Hepatocyte (in vitro differentiated cells): Measurements from ENCODE around the gene FBXO8. TPM values are rescaled to one million over a fixed set of nuclear protein-coding genes. Genes with fewer than 3 reads are reported as not detected.

Experiments used
- DNase-seq: peaks from one replicate; pipeline ENCODE4 v3.0.0-alpha.2; 2016; ENCODE audit warnings: low spot score
- H2AFZ ChIP-seq: fragments of 200-600 bp; sonication (generic); 2 replicates; pipeline ENCODE4 v1.6.0; 2016; ENCODE audit warnings: antibody characterized with exemption, mild to moderate bottlenecking
- H3K27ac ChIP-seq: fragments of 200-600 bp; sonication (generic); 2 replicates; pipeline ENCODE4 v1.5.1; 2016; ENCODE audit warnings: mild to moderate bottlenecking
- H3K27me3 ChIP-seq: fragments of 200-600 bp; sonication (generic); 2 replicates; pipeline ENCODE4 v1.6.1; 2016
- H3K36me3 ChIP-seq: fragments of 200-600 bp; sonication (generic); replicated peaks from 2 replicates; pipeline ENCODE4 v1.5.1; 2016; ENCODE audit warnings: low read depth; ENCODE audit not compliant: insufficient read depth
- H3K4me1 ChIP-seq: fragments of 200-600 bp; sonication (generic); 2 replicates; pipeline ENCODE4 v1.5.1; 2016; ENCODE audit warnings: mild to moderate bottlenecking, moderate library complexity; ENCODE audit not compliant: insufficient read depth
- H3K4me2 ChIP-seq: fragments of 200-600 bp; sonication (generic); 2 replicates; pipeline ENCODE4 v1.6.0; 2016
- H3K4me3 ChIP-seq: fragments of 200-600 bp; sonication (generic); 2 replicates; pipeline ENCODE4 v1.5.1; 2016; ENCODE audit warnings: mild to moderate bottlenecking
- H3K79me2 ChIP-seq: fragments of 200-600 bp; sonication (generic); 2 replicates; pipeline ENCODE4 v1.6.0; 2017; ENCODE audit warnings: mild to moderate bottlenecking
- H3K9me2 ChIP-seq: fragments of 200-600 bp; sonication (generic); replicated peaks from 2 replicates; pipeline ENCODE4 v1.6.0; 2017; ENCODE audit warnings: mild to moderate bottlenecking; ENCODE audit not compliant: insufficient read depth
- H3K9me3 ChIP-seq: fragments of 200-600 bp; sonication (generic); 2 replicates; pipeline ENCODE4 v1.5.1; 2016; ENCODE audit warnings: low read depth, mild to moderate bottlenecking
- H4K20me1 ChIP-seq: fragments of 200-600 bp; sonication (generic); 2 replicates; pipeline ENCODE4 v1.6.0; 2016; ENCODE audit warnings: mild to moderate bottlenecking; ENCODE audit not compliant: insufficient read depth, poor library complexity, severe bottlenecking
- EZH2 ChIP-seq: fragments of 200-600 bp; sonication (generic); IDR thresholded peaks from 2 replicates; pipeline ENCODE4 v1.6.1; 2016; ENCODE audit warnings: antibody characterized with exemption, mild to moderate bottlenecking, borderline replicate concordance
- EZH2phosphoT487 ChIP-seq: fragments of 200-600 bp; sonication (generic); IDR thresholded peaks from one replicate; pipeline ENCODE4 v1.6.1; 2018; ENCODE audit warnings: antibody characterized with exemption, mild to moderate bottlenecking, low read depth, moderate library complexity; ENCODE audit not compliant: unreplicated experiment, severe bottlenecking
- WGBS: methylation state at CpG from one replicate; pipeline ENCODE4 v1.1.6; 2016; ENCODE audit warnings: low lambda C conversion rate; ENCODE audit errors: missing lambda C conversion rate; 5-methylcytosine and 5-hydroxymethylcytosine counted together
- polyA plus RNA-seq: library from polyadenylated mRNA; unstranded; fragments of >200 nt; fragmentation: Nextera tagmentation; extraction: Ambion mirVana; gene quantifications from 2 replicates; pipeline ENCODE4 v1.2.1, GENCODE V29; 2016
- total RNA-seq: library from RNA; depleted of rRNA; stranded (reverse); fragments of >200 nt; gene quantifications from 2 replicates; pipeline ENCODE4 v1.2.3, GENCODE V29; 2014
- TF ChIP-seq, protein P1 (sequence below): fragments of 200-600 bp; sonication (generic); IDR thresholded peaks from 2 replicates; pipeline ENCODE4 v1.5.1; 2016; ENCODE audit warnings: antibody characterized with exemption, mild to moderate bottlenecking; ENCODE audit not compliant: poor library complexity

Gene FBXO8
- total and polyA plus RNA-seq, 2 experiments from 2014 or later, result 21.3 to 35.7 TPM

DNA sequence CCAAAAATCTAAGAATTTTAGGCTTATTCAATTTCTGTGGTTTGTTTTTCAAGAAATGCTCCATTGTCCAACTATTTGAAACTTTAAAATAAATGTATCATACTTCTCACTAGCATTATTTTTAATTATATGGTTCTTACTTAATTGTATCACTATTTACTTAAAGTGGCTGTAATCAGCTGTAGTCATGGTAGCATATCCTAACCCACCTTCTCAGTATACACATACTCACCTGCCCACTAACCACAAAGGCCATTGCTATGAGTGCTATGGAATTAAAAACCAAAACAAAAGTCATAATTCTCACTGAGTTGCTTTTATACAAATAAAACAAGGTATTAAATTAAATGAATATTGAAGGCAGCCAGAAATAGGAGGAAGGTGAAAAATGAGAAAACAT is 5.0 kb downstream of the FBXO8 start:
- peaks cover 94% of the 10 kb centered on the region for H3K79me2 ChIP-seq

DNA sequence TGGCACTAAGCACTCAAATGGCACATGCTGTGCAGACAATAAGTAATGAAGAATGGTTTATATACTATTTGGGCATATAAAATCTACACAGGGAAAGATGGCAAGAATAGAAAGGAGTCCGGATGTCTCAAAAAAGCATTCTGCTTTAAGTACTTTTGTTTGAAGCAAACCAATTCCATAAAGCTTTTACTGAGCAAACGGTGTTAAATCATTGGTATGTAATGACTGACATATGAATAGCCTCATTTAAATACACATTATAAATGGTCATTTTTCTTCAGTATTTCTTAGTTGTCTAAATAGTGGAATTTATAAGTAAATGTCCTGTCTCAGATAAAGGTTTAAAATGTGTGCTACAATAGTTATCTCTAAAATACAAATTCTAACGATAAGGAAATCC is 6.0 kb downstream of the FBXO8 start:
- Histone ChIP-seq H3K4me2 (no peak overlapping the region), H4K20me1 (peaks cover 5% of the 10 kb centered on the region), H3K36me3 (no peaks in the 10 kb centered on the region), H3K9me3 (no peaks in the 10 kb centered on the region), H3K9me2 (no peaks in the 10 kb centered on the region), H3K27ac (no peak overlapping the region), H3K4me1 (peaks cover 5% of the 10 kb centered on the region), H2AFZ (no peak overlapping the region), H3K79me2 (peaks cover 99% of the 10 kb centered on the region), H3K27me3 (no peaks in the 10 kb centered on the region), H3K4me3 (no peak overlapping the region)
- no peak for DNase-seq
- WGBS, result 81% methylated on average over 3 of the region's 3 CpGs
- TF ChIP-seq, protein P1, sequence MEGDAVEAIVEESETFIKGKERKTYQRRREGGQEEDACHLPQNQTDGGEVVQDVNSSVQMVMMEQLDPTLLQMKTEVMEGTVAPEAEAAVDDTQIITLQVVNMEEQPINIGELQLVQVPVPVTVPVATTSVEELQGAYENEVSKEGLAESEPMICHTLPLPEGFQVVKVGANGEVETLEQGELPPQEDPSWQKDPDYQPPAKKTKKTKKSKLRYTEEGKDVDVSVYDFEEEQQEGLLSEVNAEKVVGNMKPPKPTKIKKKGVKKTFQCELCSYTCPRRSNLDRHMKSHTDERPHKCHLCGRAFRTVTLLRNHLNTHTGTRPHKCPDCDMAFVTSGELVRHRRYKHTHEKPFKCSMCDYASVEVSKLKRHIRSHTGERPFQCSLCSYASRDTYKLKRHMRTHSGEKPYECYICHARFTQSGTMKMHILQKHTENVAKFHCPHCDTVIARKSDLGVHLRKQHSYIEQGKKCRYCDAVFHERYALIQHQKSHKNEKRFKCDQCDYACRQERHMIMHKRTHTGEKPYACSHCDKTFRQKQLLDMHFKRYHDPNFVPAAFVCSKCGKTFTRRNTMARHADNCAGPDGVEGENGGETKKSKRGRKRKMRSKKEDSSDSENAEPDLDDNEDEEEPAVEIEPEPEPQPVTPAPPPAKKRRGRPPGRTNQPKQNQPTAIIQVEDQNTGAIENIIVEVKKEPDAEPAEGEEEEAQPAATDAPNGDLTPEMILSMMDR, result no peak
- TF ChIP-seq EZH2 (no peak), EZH2phosphoT487 (no peak)

More for the DNA sequence above, 5.0 kb downstream of the FBXO8 start:
- Histone ChIP-seq H3K9me2 (no peaks in the 10 kb centered on the region), H3K27ac (no peak overlapping the region), H3K9me3 (no peaks in the 10 kb centered on the region), H3K4me1 (peaks cover 5% of the 10 kb centered on the region), H4K20me1 (peaks cover 5% of the 10 kb centered on the region), H3K4me2 (no peak overlapping the region), H2AFZ (no peak overlapping the region), H3K27me3 (no peaks in the 10 kb centered on the region), H3K36me3 (no peaks in the 10 kb centered on the region), H3K4me3 (no peak overlapping the region)
- no peak for DNase-seq
- TF ChIP-seq EZH2 (no peak), EZH2phosphoT487 (no peak)
- TF ChIP-seq, protein P1, result no peak

DNA sequence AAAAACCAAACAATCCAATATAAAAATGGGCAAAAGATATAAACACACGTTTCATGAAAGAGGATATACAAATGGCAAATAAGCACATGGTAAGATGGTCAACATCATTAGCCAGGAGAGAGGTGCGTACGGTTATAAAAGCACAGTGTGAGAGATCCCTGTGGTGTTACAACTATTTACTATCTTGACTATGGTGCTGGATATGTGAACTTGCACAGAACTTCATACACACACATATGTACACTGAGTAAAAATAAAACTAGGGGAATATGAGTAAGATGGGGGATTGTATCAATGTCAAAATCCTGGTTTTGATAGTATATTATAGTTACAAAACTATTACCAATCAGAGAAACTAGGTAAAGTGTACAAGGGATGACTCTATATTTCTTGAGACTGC is 8.4 kb downstream of the FBXO8 start:
- 87% methylated on average over 3 of the region's 3 CpGs for WGBS
- H3K4me3 ChIP-seq, result no peak overlapping the region
- H3K4me1 ChIP-seq, result no peaks in the 10 kb centered on the region
- peaks cover 5% of the 10 kb centered on the region for H4K20me1 ChIP-seq
- no peak overlapping the region for H2AFZ ChIP-seq
- H3K9me2 ChIP-seq, result no peaks in the 10 kb centered on the region
- no peak for TF ChIP-seq EZH2
- TF ChIP-seq EZH2phosphoT487, result no peak
- TF ChIP-seq, protein P1, result no peak
- peaks cover 94% of the 10 kb centered on the region for H3K79me2 ChIP-seq
- H3K36me3 ChIP-seq, result no peaks in the 10 kb centered on the region
- no peaks in the 10 kb centered on the region for H3K27me3 ChIP-seq
- DNase-seq, result no peak
- no peak overlapping the region for H3K4me2 ChIP-seq
- no peaks in the 10 kb centered on the region for H3K9me3 ChIP-seq
- no peak overlapping the region for H3K27ac ChIP-seq

DNA sequence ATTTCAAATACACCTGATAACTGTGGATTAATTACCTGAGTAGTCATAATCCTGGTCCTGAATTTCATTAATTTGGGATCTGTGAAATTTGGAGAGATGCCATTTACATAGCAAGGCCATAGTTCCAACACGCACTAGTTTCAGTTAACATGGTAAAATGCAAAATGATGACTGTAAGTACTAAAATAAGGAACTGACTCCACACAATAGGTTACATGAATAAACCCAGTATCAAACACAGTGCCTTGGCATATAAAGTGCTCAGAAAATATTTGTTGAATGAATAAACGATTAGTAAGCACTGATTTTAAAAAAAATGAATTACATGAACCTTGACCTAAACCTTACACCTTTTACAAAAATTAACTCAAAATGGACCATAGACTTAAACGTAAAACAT is 9.0 kb downstream of the FBXO8 start:
- H3K9me2 ChIP-seq, result no peaks in the 10 kb centered on the region
- H3K36me3 ChIP-seq, result no peaks in the 10 kb centered on the region
- no peaks in the 10 kb centered on the region for H3K4me1 ChIP-seq
- peaks cover 91% of the 10 kb centered on the region for H3K79me2 ChIP-seq
- H2AFZ ChIP-seq, result no peak overlapping the region
- peaks cover 5% of the 10 kb centered on the region for H4K20me1 ChIP-seq
- no peak overlapping the region for H3K4me3 ChIP-seq
- no peak for DNase-seq
- no peak overlapping the region for H3K4me2 ChIP-seq
- 93% methylated on average over 3 of the region's 3 CpGs for WGBS
- no peak overlapping the region for H3K27ac ChIP-seq
- TF ChIP-seq EZH2phosphoT487 (no peak), EZH2 (no peak)
- TF ChIP-seq, protein P1, result no peak
- H3K27me3 ChIP-seq, result no peaks in the 10 kb centered on the region
- H3K9me3 ChIP-seq, result no peaks in the 10 kb centered on the region
